K562 (cell line): ENCODE data around the gene PSMD9. TPM values are rescaled to one million over a fixed set of nuclear protein-coding genes. Genes with fewer than 3 reads are reported as not detected.

Experiments used
- BRD4 ChIP-seq: fragments of 200-600 bp; sonication (generic); IDR thresholded peaks from 2 replicates; pipeline ENCODE4 v1.6.1; 2017; ENCODE audit warnings: inconsistent platforms
- BRF1 ChIP-seq: IDR thresholded peaks from 3 replicates; pipeline ENCODE4 v1.6.1; 2011; ENCODE audit warnings: borderline replicate concordance, mild to moderate bottlenecking; ENCODE audit not compliant: insufficient read length; ENCODE audit errors: extremely low read depth
- CCAR2 ChIP-seq: fragments of 200-400 bp; formaldehyde crosslinking; IDR thresholded peaks from 2 replicates; pipeline ENCODE4 v1.6.1; 2017; ENCODE audit warnings: mild to moderate bottlenecking, low read depth, low read length
- FOXM1 ChIP-seq, 2 experiments: fragments of 450-650 bp in 1 of 2; sonication (generic) in 1 of 2; formaldehyde crosslinking in 1 of 2; IDR thresholded peaks; 2 replicates each; pipeline versions ENCODE4 v1.6.1 to v1.9.0; 2017 to 2022; ENCODE audit warnings: low read depth in 2 of 2, mild to moderate bottlenecking in 2 of 2, missing genetic modification reagents in 1 of 2, moderate library complexity in 1 of 2
- HDAC3 ChIP-seq: fragments of 450-650 bp; IDR thresholded peaks from 2 replicates; pipeline ENCODE4 v1.6.1; 2018; ENCODE audit warnings: borderline replicate concordance, mild to moderate bottlenecking, moderate library complexity; ENCODE audit not compliant: partially characterized antibody
- IRF2 ChIP-seq: sonication (generic); formaldehyde crosslinking; IDR thresholded peaks from 2 replicates; pipeline ENCODE4 v1.8.1; 2022; ENCODE audit warnings: mild to moderate bottlenecking, missing genetic modification reagents
- MEF2A ChIP-seq: IDR thresholded peaks from 2 replicates; pipeline ENCODE4 v1.6.1; 2011; ENCODE audit warnings: low read depth, mild to moderate bottlenecking, low read length, moderate library complexity; ENCODE audit not compliant: control insufficient read depth
- RBBP5 ChIP-seq: fragments of 200-600 bp; sonication (generic); IDR thresholded peaks from 2 replicates; pipeline ENCODE4 v1.6.1; 2012; ENCODE audit warnings: borderline replicate concordance, mild to moderate bottlenecking, low read length, control low read depth, inconsistent platforms; ENCODE audit not compliant: insufficient read depth, poor library complexity, severe bottlenecking
- RNF219 ChIP-seq: fragments of 250-450 bp; sonication (Bioruptor Pico); IDR thresholded peaks from 2 replicates; pipeline ENCODE4 v1.5.0; 2022; ENCODE audit warnings: mild to moderate bottlenecking
- SRSF1 ChIP-seq: fragments of 200-400 bp; formaldehyde crosslinking; IDR thresholded peaks from 2 replicates; pipeline ENCODE4 v1.6.1; 2017; ENCODE audit warnings: mild to moderate bottlenecking, low read depth, low read length, moderate library complexity
- ZBED1 ChIP-seq: IDR thresholded peaks from 2 replicates; pipeline ENCODE4 v1.6.1; 2014
- ZBTB11 ChIP-seq, 3 experiments: fragments of 200-800 bp in 1 of 3; fragments of 250-450 bp in 1 of 3; fragments of 450-650 bp in 1 of 3; sonication (Bioruptor Pico) in 1 of 3; sonication (Bioruptor generic) in 1 of 3; formaldehyde crosslinking in 1 of 3; IDR thresholded peaks; 2 replicates each; pipeline versions ENCODE4 v1.6.1 to v1.8.0; 2016 to 2022; ENCODE audit warnings: mild to moderate bottlenecking in 2 of 3, missing genetic modification characterization in 2 of 3, missing compliant biosample characterization in 1 of 3, moderate library complexity in 1 of 3
- ZNF12 ChIP-seq: sonication (generic); formaldehyde crosslinking; IDR thresholded peaks from 2 replicates; pipeline ENCODE4 v1.4.0; 2020; ENCODE audit warnings: mild to moderate bottlenecking, missing genetic modification reagents
- ZNF77 ChIP-seq: fragments of 250-450 bp; sonication (Bioruptor Pico); IDR thresholded peaks from 2 replicates; pipeline ENCODE4 v1.5.0; 2020
- polyA plus RNA-seq, 8 experiments: library from polyadenylated mRNA; depleted of rRNA in 4 of 8; stranded (reverse) in 5 of 8; unstranded in 3 of 8; fragments of >200 nt; fragmentation: Nextera tagmentation in 2 of 8; fragmentation: Illumina TruSeq in 1 of 8; extraction: Ambion mirVana in 2 of 8; extraction: Trizol in 1 of 8; gene quantifications; 2 replicates each; pipeline versions ENCODE4 v1.2.1 to v1.2.3, GENCODE V29; 2011 to 2014; ENCODE audit warnings: inconsistent platforms in 1 of 8, missing spikeins in 1 of 8
- total RNA-seq, 7 experiments: library from RNA; depleted of rRNA in 6 of 7; stranded (reverse); fragments of >200 nt in 6 of 7; fragmentation: Illumina TruSeq in 2 of 7; extraction: Trizol in 2 of 7; gene quantifications; 2 replicates each; pipeline versions ENCODE4 v1.2.1 to v1.2.3, GENCODE V29; 2011 to 2021; ENCODE audit warnings: low replicate concordance in 1 of 7
- TF ChIP-seq, protein P1 (sequence below): fragments of 250-450 bp; sonication (Bioruptor Pico); IDR thresholded peaks from 2 replicates; pipeline ENCODE4 v1.4.0; 2020; ENCODE audit warnings: mild to moderate bottlenecking, moderate library complexity
- TF ChIP-seq, protein P2 (sequence below): fragments of 250-450 bp; sonication (Bioruptor Pico); IDR thresholded peaks from 2 replicates; pipeline ENCODE4 v1.8.0; 2022; ENCODE audit warnings: moderate library complexity, mild to moderate bottlenecking, inconsistent platforms

The PSMD9 gene
- total and polyA plus RNA-seq, 9 of the 15 experiments (the other 6 are each of a cell fraction or from before 2014, with no cell fraction given) = 12.2 to 143 (median 61.3) TPM

GRCh38 chr12:121933522-121934308, 45.1 kb downstream of the PSMD9 start (continued):
- TF ChIP-seq RNF219 (no peak), CCAR2 (no peak), HDAC3 (peak; percentile 45), ZNF12 (CRISPR knock-in tag) (no peak), RBBP5 (peak; percentile 75), BRF1 (no peak), FOXM1 (IDR thresholded peaks at IDR 0.05; ENCODE audit: low read depth) (peak; percentile 54), FOXM1 (CRISPR knock-in tag; IDR thresholded peaks at IDR 0.05; ENCODE audit: low read depth) (no peak), MEF2A (no peak), ZBED1 (0 out of 2 replicates have a peak, but pooled peaks have one; percentile 85), IRF2 (CRISPR knock-in tag) (no peak), SRSF1 (no peak), ZBTB11 (CRISPR knock-in tag; IDR thresholded peaks at IDR 0.05) (peak in 1 of 3 experiments; percentile 90; a peak in 2 of 6 replicates), ZNF77 (CRISPR knock-in tag) (no peak), BRD4 (0 out of 2 replicates have a peak, but pooled peaks have one; percentile 36)
- TF ChIP-seq, protein P1, sequence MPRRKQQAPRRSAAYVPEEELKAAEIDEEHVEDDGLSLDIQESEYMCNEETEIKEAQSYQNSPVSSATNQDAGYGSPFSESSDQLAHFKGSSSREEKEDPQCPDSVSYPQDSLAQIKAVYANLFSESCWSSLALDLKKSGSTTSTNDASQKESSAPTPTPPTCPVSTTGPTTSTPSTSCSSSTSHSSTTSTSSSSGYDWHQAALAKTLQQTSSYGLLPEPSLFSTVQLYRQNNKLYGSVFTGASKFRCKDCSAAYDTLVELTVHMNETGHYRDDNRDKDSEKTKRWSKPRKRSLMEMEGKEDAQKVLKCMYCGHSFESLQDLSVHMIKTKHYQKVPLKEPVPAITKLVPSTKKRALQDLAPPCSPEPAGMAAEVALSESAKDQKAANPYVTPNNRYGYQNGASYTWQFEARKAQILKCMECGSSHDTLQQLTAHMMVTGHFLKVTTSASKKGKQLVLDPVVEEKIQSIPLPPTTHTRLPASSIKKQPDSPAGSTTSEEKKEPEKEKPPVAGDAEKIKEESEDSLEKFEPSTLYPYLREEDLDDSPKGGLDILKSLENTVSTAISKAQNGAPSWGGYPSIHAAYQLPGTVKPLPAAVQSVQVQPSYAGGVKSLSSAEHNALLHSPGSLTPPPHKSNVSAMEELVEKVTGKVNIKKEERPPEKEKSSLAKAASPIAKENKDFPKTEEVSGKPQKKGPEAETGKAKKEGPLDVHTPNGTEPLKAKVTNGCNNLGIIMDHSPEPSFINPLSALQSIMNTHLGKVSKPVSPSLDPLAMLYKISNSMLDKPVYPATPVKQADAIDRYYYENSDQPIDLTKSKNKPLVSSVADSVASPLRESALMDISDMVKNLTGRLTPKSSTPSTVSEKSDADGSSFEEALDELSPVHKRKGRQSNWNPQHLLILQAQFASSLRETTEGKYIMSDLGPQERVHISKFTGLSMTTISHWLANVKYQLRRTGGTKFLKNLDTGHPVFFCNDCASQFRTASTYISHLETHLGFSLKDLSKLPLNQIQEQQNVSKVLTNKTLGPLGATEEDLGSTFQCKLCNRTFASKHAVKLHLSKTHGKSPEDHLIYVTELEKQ (CRISPR knock-in tag) = no peak; the same call in 1 of the 2 replicates
- TF ChIP-seq, protein P2, sequence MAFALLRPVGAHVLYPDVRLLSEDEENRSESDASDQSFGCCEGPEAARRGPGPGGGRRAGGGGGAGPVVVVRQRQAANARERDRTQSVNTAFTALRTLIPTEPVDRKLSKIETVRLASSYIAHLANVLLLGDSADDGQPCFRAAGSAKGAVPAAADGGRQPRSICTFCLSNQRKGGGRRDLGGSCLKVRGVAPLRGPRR (CRISPR knock-in tag) = peak; percentile 30; the same call in 1 of the 2 replicates
